Measurements from ENCODE around the gene FILIP1L. TPM values are rescaled to one million over a fixed set of nuclear protein-coding genes. Genes with fewer than 3 reads are reported as not detected.
A peak's percentile ranks its signal among the peaks of the same experiment; 100 is the strongest.

The FILIP1L gene
- total and polyA plus RNA-seq, 5 donors = 42.2 to 88.3 (median 56.4) TPM

DNA sequence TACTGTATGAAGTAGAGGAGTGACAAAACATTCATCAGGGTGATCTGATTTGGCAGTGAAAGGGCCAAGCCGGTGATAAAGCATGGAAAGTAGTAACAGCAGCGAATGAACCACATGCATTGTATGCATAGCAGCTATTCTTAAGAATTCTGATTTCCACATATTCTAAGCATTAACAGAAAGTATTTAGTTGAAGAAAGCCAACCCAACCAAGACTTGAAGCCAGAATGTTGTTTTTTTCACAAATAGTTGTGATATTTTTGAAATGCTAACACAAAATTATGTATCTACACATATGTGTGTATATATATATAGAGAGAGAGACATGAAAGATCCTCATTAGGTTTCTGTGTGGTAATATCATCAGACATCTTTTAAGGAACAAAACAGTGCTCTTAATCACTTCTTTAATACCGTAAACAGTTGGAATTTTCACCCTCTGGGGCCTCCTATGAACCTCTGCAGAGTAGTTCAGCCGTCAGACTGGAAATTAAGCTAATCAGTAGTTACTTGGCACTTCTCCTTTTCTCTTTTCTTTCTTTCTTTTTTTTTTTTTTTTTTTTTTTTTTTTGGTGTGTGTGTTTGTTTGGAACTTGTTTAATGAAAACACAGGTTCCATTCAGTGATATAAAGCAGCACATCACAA, 157.0 kb downstream of the FILIP1L start:
- H3K4me3 ChIP-seq (ENCODE audit: low read length) = no peak overlapping the region
- WGBS = 62% methylated on average over 4 of the region's 4 CpGs
- ATAC-seq (peak in 1 of 2 donors; percentile 26), DNase-seq (no peak)
- peaks cover 7% of the 10 kb centered on the region for H3K4me1 ChIP-seq (ENCODE audit: control insufficient read depth, insufficient read depth, low read length)
- no peaks in the 10 kb centered on the region for H3K27me3 ChIP-seq (ENCODE audit: control insufficient read depth, insufficient read depth)
- intact Hi-C loops (cut with DNase I) = no loop called here
- no peaks in the 10 kb centered on the region for H3K9me3 ChIP-seq (ENCODE audit: control insufficient read depth, low read length)
- no peak overlapping the region for H3K27ac ChIP-seq (ENCODE audit: low read length)

- intact Hi-C loops (cut with DNase I) = no loop called here
- Histone ChIP-seq H3K4me1 (ENCODE audit: control insufficient read depth, insufficient read depth, low read length) (peaks cover 7% of the 10 kb centered on the region), H3K9me3 (ENCODE audit: control insufficient read depth, low read length) (no peaks in the 10 kb centered on the region), H3K27me3 (ENCODE audit: control insufficient read depth, insufficient read depth) (no peaks in the 10 kb centered on the region), H3K27ac (ENCODE audit: low read length) (no peak overlapping the region), H3K4me3 (ENCODE audit: low read length) (no peak overlapping the region)
- DNase-seq (no peak), ATAC-seq (no peak)
- WGBS = 92% methylated on average over 10 of the region's 10 CpGs
Observed at GRCh38 chr3:99955773-99956562, 158.3 kb downstream of the FILIP1L start.

GRCh38 chr3:99954914-99955644, 159.2 kb downstream of the FILIP1L start:
- Histone ChIP-seq H3K4me3 (ENCODE audit: low read length) (no peak overlapping the region), H3K27me3 (ENCODE audit: control insufficient read depth, insufficient read depth) (no peaks in the 10 kb centered on the region), H3K27ac (ENCODE audit: low read length) (no peak overlapping the region), H3K4me1 (ENCODE audit: control insufficient read depth, insufficient read depth, low read length) (peaks cover 7% of the 10 kb centered on the region), H3K9me3 (ENCODE audit: control insufficient read depth, low read length) (no peaks in the 10 kb centered on the region)
- no peak for ATAC-seq
- intact Hi-C loops (cut with DNase I) = no loop called here
- WGBS = 55% methylated on average over 4 of the region's 4 CpGs
- no peak for DNase-seq

DNA sequence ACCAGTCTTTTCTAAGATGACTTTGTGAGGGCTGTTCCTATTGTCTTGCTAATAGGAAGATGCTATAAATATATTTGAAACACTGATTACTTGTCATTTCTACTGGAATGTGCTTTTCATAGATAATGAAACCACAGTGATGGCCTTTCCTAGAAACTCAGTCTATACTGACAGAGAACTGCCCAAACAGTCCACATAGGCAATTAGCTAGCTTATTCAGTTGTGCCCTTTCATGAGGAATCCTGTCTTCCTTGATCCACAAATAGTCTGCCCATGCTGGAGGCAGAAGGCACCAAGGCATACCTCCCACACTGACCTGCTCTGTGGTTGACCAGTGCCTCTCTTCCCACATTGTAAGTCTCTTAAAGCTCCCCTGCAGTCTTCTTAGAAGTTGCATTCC, 160.7 kb downstream of the FILIP1L start:
- no peak for ATAC-seq
- intact Hi-C loops (cut with DNase I) = no loop called here
- Histone ChIP-seq H3K27ac (ENCODE audit: low read length) (no peak overlapping the region), H3K9me3 (ENCODE audit: control insufficient read depth, low read length) (no peaks in the 10 kb centered on the region), H3K4me1 (ENCODE audit: control insufficient read depth, insufficient read depth, low read length) (peaks cover 6% of the 10 kb centered on the region), H3K27me3 (ENCODE audit: control insufficient read depth, insufficient read depth) (no peaks in the 10 kb centered on the region), H3K4me3 (ENCODE audit: low read length) (no peak overlapping the region)
- DNase-seq = no peak

DNA sequence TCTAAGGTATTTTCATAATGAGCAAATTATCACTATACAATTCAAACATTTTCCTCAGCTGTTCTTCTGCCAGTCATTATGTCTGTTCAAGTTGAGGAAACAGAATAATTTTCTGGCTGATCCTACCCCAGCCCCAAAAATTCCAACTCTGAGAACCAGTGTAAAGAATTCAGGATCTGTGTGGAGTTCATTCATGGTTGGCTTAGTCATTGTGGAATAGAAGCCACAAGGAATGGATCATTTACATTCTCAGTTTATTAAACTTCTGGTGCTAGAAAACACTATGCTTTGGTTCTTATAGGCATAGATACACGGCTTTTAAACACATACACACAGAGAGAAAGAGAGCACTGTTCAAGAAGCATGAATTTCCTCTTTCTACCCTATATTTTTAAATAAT, 162.0 kb downstream of the FILIP1L start:
- peaks cover 2% of the 10 kb centered on the region for H3K4me1 ChIP-seq (ENCODE audit: control insufficient read depth, insufficient read depth, low read length)
- H3K27ac ChIP-seq (ENCODE audit: low read length) = no peak overlapping the region
- WGBS = 91% methylated on average over 1 of the region's 1 CpG
- DNase-seq = no peak
- ATAC-seq = no peak
- intact Hi-C loops (cut with DNase I) = no loop called here
- no peak overlapping the region for H3K4me3 ChIP-seq (ENCODE audit: low read length)
- H3K9me3 ChIP-seq (ENCODE audit: control insufficient read depth, low read length) = no peaks in the 10 kb centered on the region
- H3K27me3 ChIP-seq (ENCODE audit: control insufficient read depth, insufficient read depth) = no peaks in the 10 kb centered on the region

DNA sequence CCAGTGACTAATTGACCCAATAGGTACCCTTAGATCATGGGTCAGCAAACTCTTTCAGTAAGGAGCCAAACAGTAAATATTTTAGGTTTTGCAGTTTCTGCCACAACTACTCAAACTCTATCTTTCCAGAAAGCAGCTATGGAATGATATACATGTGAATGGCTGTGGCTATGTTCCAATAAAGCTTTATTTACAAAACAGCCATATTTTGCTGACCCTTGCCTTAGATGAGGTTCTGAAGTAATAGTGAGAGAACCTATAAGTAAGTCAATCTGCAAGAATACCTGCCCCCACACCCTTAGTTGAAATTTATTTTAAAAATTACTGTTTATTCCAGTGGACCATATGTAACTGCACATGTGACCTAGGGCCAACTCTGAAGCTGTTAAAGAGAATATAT, 162.6 kb downstream of the FILIP1L start:
- no peak for ATAC-seq
- intact Hi-C loops (cut with DNase I) = no loop called here
- Histone ChIP-seq H3K9me3 (ENCODE audit: control insufficient read depth, low read length) (no peaks in the 10 kb centered on the region), H3K4me1 (ENCODE audit: control insufficient read depth, insufficient read depth, low read length) (peaks cover 2% of the 10 kb centered on the region), H3K27ac (ENCODE audit: low read length) (no peak overlapping the region), H3K4me3 (ENCODE audit: low read length) (no peak overlapping the region), H3K27me3 (ENCODE audit: control insufficient read depth, insufficient read depth) (no peaks in the 10 kb centered on the region)
- no peak for DNase-seq

- DNase-seq (no peak), ATAC-seq (no peak)
- 43% methylated on average over 1 of the region's 1 CpG for WGBS
- H3K4me3 ChIP-seq (ENCODE audit: low read length) = no peak overlapping the region
- H3K9me3 ChIP-seq (ENCODE audit: control insufficient read depth, low read length) = no peaks in the 10 kb centered on the region
- no peak overlapping the region for H3K27ac ChIP-seq (ENCODE audit: low read length)
- peaks cover 2% of the 10 kb centered on the region for H3K4me1 ChIP-seq (ENCODE audit: control insufficient read depth, insufficient read depth, low read length)
- intact Hi-C loops (cut with DNase I) = no loop called here
- no peaks in the 10 kb centered on the region for H3K27me3 ChIP-seq (ENCODE audit: control insufficient read depth, insufficient read depth)
Observed at GRCh38 chr3:99950921-99951320, 163.4 kb downstream of the FILIP1L start.

DNA sequence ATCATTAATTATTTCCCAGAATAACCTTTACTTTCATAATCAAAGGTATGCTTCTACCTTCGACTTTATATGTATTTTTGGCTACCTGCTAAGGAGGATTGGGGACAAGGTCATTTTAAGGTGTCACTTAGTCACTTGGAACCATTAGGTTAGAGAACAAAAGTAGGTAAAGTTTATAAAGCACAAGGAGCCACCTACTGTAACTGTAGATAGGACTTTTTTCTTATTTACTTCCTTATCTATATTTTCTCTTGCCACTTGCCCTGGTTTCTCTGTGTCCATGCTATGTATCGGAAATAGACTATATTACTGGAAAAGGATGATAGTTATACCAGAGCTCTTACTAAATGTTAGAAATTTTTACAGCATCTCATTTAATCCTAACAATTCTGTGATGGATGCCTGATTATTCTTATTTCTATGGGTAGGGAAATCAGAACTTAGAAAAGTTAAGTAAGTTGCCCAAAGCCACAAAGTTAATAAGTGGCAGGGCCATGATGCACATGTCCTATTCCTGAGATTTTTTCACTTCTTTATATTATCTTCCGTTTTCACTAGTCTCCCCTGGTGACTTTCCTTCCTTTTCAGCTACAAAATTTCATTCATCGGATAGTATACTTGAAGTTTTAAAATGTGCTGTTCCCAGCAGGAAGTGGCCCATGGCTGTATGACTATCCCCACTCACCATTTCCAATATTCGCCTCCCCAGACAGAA, 164.2 kb downstream of the FILIP1L start:
- intact Hi-C loops (cut with DNase I) = no loop called here
- H3K27ac ChIP-seq (ENCODE audit: low read length) = no peak overlapping the region
- 93% methylated on average over 5 of the region's 5 CpGs for WGBS
- DNase-seq (no peak), ATAC-seq (no peak)
- H3K9me3 ChIP-seq (ENCODE audit: control insufficient read depth, low read length) = no peaks in the 10 kb centered on the region
- peaks cover 4% of the 10 kb centered on the region for H3K4me1 ChIP-seq (ENCODE audit: control insufficient read depth, insufficient read depth, low read length)
- H3K27me3 ChIP-seq (ENCODE audit: control insufficient read depth, insufficient read depth) = no peaks in the 10 kb centered on the region
- H3K4me3 ChIP-seq (ENCODE audit: low read length) = no peak overlapping the region

DNA sequence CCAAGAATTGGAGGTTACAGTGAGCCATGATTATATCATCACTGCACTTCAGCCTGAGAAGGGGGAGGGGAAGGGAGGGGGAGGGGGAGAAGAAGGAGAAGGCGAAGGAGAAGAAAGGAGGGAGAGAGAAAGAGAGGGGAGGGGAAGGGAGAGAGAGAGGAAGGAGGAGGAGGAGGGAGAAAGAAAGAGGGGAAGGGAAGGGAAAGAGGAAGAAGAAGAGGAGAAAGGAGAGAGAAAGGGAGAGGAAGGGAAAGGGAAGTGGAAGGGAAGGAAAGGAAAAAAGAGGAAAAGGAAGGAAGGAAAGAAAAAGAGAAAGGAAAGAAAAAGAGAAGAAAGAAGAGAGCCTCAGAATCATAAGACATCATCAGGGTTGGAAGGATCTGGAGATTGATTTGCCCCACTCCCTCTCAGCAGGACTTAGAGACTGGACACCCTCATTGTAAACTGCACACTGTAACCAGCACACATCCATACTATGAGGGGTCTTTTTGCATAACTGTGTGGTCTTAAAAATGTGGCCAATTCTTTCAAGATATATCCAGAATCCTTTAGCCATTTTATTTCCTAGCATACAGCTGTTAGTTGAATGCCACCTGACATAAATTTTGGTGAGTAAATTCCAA, 165.7 kb downstream of the FILIP1L start:
- ATAC-seq = no peak
- Histone ChIP-seq H3K27ac (ENCODE audit: low read length) (no peak overlapping the region), H3K27me3 (ENCODE audit: control insufficient read depth, insufficient read depth) (no peaks in the 10 kb centered on the region), H3K4me3 (ENCODE audit: low read length) (no peak overlapping the region), H3K9me3 (ENCODE audit: control insufficient read depth, low read length) (no peaks in the 10 kb centered on the region), H3K4me1 (ENCODE audit: control insufficient read depth, insufficient read depth, low read length) (peaks cover 6% of the 10 kb centered on the region)
- no peak for DNase-seq
- intact Hi-C loops (cut with DNase I) = no loop called here
- 94% methylated on average over 1 of the region's 1 CpG for WGBS

- no peak overlapping the region for H3K4me3 ChIP-seq (ENCODE audit: low read length)
- H3K9me3 ChIP-seq (ENCODE audit: control insufficient read depth, low read length) = no peaks in the 10 kb centered on the region
- ATAC-seq = no peak
- 43% methylated on average over 3 of the region's 3 CpGs for WGBS
- no peaks in the 10 kb centered on the region for H3K27me3 ChIP-seq (ENCODE audit: control insufficient read depth, insufficient read depth)
- peaks cover 6% of the 10 kb centered on the region for H3K4me1 ChIP-seq (ENCODE audit: control insufficient read depth, insufficient read depth, low read length)
- no peak overlapping the region for H3K27ac ChIP-seq (ENCODE audit: low read length)
- no peak for DNase-seq
- intact Hi-C loops (cut with DNase I) = no loop called here
Observed at GRCh38 chr3:99947356-99947755, 166.9 kb downstream of the FILIP1L start.
